Islet of Langerhans (tissue), 1 donor: ENCODE results near the gene USP20.

Experiments used
- FAIRE-seq: peaks from one replicate; lab custom pipeline; 2011; peaks lifted over from hg19 to GRCh38; lab: Jason Lieb, UNC

The USP20 gene

GRCh38 chr9:129857207-129857606 lies 21.9 kb downstream of the USP20 start:
- no peak for FAIRE-seq

GRCh38 chr9:129858167-129858962 lies 23.1 kb downstream of the USP20 start:
- no peak for FAIRE-seq

GRCh38 chr9:129860653-129861446 lies 25.6 kb downstream of the USP20 start:
- FAIRE-seq = no peak

- no peak for FAIRE-seq
Measured at GRCh38 chr9:129861447-129861827, 26.2 kb downstream of the USP20 start.

- FAIRE-seq = no peak
Measured at GRCh38 chr9:129863059-129863690, 27.9 kb downstream of the USP20 start.

GRCh38 chr9:129864991-129865647 lies 29.9 kb downstream of the USP20 start:
- no peak for FAIRE-seq

GRCh38 chr9:129865668-129866320 lies 30.5 kb downstream of the USP20 start:
- no peak for FAIRE-seq

- FAIRE-seq = no peak
Measured at GRCh38 chr9:129866394-129867135, 31.3 kb downstream of the USP20 start.

GRCh38 chr9:129867136-129868022 lies 32.1 kb downstream of the USP20 start:
- FAIRE-seq = no peak

- FAIRE-seq = no peak
Measured at GRCh38 chr9:129868023-129868871, 33.0 kb downstream of the USP20 start.

GRCh38 chr9:129868872-129869486 lies 33.7 kb downstream of the USP20 start:
- no peak for FAIRE-seq

- FAIRE-seq = no peak
Measured at GRCh38 chr9:129869585-129870501, 34.6 kb downstream of the USP20 start.

- FAIRE-seq = no peak
Measured at GRCh38 chr9:129871046-129871445, 35.8 kb downstream of the USP20 start.

- FAIRE-seq = no peak
Measured at GRCh38 chr9:129873563-129874190, 38.4 kb downstream of the USP20 start.

- FAIRE-seq = no peak
Measured at GRCh38 chr9:129874261-129875101, 39.2 kb downstream of the USP20 start.

GRCh38 chr9:129875181-129875611 lies 39.9 kb downstream of the USP20 start:
- FAIRE-seq = no peak
